Activated CD4-positive, alpha-beta T cell treated with anti-CD3 and anti-CD28 coated beads, Interleukin-2, Interleukin-6, amounts not matched to agents 100 ng/mL and 50 ng/mL, durations not matched to agents 16 hours and 8 hours (primary cell): Measurements from ENCODE around the gene CENPP.
"Not testable (repeated sequence)": the region's sequence is repeated elsewhere in the genome, so short reads cannot be mapped to it uniquely, and the experiment has no call there.

Experiments used
- DNase-seq: peaks from one replicate; pipeline ENCODE4 v3.0.0-alpha.2; 2020

Gene CENPP

DNA sequence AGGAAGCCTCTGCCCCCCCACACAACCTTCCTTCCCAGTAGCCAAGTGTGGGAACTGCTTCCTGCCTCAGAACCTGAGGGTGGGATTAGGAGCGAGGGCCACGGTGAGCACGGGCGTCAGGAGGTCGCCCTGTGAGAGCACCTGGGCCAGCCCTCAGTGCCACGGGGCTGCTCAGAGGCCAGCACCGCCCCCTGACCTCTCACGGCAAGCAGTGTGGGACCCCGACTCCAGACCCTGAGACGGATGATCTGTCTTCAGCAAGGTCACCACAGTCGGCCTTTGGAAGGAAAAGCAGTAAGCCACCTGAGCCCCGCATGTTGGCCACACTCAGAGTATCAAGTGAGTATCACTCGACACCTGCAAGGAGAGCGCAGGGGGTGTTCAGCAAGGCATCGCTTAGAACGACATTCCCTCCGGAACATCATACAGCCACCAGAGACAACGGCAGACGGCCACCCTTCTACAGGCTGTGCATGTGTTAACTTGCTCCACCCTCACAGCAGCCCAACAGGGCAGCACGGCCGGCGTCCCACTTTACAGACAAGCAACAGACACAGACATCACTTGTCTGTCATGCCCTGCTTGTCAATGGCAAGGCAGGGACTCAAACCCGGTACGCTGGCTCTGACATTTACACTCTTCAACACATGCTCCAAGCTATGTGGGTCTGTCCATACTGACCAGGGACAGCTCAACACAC, 294.0 kb downstream of the CENPP start:
- no peak for DNase-seq

- DNase-seq = no peak
These were observed 295.1 kb downstream of the CENPP start for GRCh38 chr9:92620845-92621244.

DNA sequence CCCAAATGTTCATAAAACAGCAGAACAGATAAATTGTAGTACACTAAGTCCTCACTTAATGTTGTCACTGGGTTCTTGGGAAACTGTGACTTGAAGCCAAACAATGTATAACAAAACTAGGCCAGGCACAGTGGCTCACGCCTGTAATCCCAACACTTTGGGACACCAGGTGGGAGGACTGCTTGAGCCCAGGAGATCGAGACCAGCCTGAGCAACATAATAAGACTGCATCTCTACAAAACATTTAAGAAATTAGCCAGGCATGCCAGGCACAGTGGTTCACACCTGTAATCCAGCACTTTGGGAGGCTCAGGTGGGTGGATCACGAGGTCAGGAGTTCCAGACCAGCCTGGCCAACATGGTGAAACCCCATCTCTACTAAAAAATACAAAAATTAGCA, 298.2 kb downstream of the CENPP start:
- DNase-seq = not testable (repeated sequence)

GRCh38 chr9:92626484-92626883, 300.7 kb downstream of the CENPP start:
- DNase-seq = no peak

DNA sequence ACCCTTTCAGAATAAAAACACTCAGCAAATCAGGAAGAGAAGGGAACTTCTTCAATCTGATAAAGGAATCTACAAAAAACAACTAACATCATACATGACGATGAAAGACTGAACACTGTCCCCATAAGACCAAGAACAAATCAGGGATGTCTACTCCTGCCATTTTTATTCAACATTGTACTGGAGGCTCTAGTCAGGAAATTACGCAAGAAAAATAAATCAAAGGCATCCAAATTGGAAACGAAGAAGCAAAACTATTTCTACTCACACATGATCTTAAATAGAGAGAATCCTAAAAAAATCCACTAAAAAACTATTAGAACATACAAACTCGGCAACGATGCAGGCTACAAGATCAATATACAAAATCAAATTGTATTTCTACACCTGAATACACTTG, 301.9 kb downstream of the CENPP start:
- no peak for DNase-seq

DNA sequence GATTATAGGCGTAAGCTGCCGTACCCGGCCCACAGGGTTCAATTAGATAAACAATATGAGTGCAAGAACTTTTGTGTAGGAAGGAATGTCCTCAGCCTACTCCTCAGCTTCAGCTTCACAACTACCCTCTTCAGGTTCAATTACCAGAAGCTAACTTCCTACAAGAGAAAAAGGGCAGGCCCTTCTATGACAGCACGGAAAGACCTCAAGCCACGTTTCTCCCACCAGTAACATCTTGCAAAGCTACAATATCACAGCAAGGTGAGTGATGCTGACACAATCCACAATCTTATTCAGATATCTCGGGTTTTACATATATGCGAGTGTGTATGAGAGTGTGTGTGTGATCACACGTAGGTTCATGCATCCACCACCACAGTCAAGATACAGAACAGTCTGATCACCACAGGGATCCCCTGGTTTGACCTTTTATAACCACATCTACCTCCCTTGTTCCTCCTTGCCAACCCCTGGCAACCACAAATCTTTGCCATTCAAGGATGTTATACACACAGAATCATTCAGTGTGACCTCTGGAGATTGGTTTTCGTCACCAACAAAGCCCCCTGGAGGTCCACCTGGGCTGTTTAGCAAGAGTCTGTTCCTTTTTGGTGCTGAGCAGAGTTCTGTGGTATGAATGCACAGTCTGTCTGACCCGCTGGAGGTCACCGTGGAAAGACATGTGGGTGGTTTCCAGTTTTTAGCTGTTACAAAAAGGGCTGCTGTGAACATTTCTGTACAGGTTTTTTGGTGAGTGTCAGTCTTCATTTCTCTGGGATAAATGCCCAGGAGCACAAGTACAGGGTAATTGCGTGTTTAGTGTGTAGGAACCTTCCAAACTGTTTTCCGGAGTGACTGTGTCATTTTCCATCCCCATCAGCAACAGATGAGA, 305.9 kb downstream of the CENPP start:
- DNase-seq = peak; percentile 10

DNA sequence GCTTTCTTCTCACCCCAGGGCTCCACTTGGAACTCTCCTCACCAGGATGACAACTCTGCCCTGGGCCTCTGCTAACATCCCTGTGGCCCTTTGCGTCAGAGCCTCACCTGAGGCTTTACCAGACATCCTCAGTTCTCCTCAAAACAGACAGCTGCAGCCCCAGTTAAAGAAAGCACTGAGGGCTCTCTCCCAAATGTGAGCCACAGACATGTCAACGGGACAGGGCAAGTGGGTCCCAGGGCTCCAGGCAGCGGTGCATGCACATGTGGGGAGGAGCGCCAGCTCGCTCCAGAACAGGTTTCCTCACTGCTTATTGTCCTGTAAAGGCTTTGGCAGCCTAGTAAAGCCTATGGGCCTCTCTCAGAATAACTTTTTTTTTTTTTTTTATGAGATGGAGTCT, 306.9 kb downstream of the CENPP start:
- DNase-seq = no peak

GRCh38 chr9:92633614-92634278, 308.0 kb downstream of the CENPP start:
- DNase-seq = no peak

DNA sequence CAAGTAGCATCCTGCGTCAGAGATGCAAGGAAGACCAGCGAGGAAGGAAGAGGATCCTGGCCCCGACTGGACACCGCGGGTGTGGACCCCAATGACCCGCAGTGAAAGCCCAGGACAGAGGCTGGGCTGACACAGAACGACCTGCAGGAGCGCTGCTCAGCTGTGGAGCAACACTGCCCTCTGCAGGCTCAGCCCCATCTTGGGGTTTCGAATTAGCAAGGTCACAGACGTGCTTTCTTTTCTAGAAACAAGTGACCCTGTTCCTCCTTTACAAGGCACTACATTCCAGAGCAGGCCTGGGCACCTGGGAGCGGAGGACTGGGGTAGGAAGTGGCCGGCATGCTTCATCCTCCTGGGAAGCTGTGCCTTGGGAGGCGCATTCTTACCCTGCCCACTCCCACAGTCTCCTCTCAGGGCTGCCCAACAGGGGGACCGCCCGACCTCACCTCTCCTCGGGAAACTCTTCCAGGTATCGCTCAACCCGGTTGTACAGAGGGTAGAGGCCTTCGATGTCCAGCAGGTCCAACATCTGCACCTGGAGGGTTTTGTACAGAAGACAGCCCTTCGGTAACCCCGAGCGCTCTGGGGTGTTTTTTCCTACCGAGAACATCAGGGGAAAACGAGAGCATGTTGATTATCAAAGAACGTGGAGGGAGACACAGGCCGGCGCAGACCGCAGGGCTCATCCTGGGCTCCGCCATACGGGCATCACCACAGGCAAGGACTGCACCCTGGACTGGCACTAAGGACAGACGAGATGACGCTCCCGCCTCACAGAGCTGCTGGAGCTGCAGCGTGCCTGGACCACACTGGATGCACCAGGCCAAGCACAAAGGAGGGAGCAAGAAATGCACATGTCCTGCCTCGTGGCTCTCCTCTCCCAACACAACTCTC, 309.2 kb downstream of the CENPP start:
- DNase-seq = peak; percentile 66

- no peak for DNase-seq
These were observed 310.0 kb downstream of the CENPP start for GRCh38 chr9:92635760-92636159.

DNA sequence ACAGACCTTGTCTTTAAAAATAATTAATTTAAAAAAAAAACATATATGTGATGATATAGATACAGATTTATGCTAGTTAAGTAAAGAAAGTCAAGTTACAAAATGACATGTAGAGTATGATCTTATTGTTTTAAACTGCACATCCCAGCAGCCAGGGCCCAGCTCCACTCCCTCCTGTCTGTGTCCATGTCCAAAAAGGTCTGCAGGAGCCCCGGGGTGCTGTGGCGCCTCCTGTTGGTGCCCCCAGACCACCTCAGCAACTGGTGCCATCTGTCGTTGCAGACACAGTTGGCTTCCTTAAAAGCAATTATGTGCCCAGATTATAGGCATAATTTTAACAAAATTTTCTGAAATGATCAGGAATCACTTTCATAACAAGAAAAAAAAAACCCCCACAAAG, 310.9 kb downstream of the CENPP start:
- no peak for DNase-seq

- DNase-seq = no peak
These were observed 311.6 kb downstream of the CENPP start for GRCh38 chr9:92637326-92637725.

GRCh38 chr9:92637886-92638620, 312.3 kb downstream of the CENPP start:
- DNase-seq = no peak

- DNase-seq = no peak
These were observed 312.9 kb downstream of the CENPP start for GRCh38 chr9:92638621-92639101.

- no peak for DNase-seq
These were observed 313.4 kb downstream of the CENPP start for GRCh38 chr9:92639124-92639523.

DNA sequence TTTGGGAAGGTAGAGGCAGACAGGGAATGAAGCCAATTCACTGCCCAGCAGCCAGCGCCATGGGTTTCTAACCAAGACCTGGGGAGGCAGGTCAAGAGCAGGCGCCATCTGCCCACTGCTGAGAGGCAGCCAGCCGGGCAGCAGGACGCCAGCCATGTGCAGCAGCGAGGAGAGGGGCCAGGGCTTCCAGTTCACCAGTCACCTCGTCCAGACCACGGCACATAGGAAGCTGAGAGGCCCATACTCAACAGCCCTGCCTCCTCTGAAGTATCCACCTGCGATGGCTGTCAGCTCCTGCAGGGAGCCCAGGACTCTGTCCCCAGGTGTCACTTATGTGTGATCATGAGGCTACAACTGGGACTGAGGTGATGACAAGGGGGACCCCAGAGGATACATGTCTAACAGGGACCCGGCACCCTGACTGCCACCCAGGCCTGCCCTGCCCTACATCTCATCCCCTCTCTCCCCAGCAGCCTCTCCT, 314.1 kb downstream of the CENPP start:
- DNase-seq = no peak

DNA sequence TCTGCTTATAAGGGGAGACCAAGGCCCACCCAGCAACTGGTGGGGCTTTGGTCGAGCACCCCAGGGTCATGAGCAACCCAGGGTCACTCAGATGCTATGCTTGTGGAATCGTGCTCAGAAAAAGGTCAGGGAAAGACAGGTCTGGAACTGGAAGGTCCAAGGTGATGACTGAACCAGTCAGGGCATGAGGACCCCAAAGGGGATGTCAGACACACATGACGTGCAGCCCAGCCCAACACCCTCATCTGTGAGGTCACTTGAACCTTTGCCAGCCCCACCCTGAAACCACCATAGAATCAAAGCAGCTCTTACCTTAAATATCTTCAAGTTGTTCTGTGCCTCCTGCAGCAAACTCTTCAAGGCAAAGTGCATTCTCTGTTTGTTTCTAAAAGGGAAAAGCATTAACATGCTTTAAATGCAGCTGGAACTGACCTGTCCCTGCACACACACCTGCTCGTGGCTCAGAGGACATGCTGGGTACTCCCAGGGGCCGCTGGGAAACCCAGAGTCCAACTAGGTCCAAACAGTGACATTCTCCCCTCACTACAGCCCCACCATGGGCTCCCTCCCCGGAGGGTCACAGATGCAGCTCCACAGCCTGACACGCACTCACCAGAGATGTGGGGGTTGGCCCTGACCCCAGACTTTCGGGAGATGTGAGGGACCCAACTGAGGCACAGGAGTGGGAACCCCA, 314.8 kb downstream of the CENPP start:
- DNase-seq = no peak

DNA sequence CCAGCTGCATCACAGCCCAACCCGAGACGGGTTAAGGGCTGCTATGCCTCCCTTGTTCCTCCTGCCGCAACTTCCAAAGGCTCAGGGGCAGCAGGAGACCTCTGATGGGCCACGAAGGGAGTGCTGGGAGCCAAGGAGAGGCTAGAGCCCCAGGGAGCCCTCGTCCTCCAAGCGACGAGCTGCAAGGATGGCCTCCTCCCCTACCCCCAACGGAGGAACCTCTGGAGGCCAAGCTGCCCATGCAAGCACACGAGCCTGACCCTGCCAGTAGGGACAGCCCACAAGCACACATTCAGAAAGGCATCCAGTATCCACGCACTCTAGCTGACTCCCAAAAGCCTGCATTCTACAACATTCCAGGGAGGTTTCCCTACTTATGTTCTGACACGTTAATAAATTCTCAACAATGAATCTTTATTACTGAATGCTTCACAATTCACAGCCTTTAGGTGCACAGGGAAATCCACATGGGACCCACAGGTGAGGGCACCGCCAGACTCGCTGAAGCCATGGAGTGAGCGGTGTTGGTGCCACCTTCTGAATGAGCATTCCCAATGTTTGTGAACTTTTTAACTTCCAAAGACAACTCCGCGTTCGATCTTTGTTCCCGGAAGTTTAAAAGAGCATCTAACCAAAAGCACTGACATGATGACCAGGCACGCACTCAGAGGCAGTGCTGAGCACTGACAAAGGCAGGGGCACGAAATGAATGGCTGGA, 315.5 kb downstream of the CENPP start:
- DNase-seq = no peak

DNA sequence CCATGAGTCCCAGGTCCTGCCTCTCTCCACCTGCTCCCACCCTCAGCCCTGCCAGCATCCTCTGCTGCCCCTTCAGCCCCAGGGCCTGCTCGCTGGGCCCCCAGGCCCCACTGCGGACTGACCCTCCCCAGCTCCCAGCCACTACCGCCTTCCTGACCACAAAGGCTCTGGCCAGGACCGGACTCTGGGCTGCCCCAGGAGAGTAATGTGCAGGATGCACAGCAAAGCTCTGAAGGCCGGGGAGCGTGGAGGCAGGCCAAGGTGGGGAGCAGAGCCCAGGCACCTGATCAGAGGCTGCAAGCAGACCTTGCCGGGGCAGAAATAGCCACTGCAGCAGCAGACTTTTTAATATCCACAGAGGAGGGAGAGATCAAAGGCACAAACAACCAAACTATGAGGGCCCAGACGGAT, 316.3 kb downstream of the CENPP start:
- no peak for DNase-seq

DNA sequence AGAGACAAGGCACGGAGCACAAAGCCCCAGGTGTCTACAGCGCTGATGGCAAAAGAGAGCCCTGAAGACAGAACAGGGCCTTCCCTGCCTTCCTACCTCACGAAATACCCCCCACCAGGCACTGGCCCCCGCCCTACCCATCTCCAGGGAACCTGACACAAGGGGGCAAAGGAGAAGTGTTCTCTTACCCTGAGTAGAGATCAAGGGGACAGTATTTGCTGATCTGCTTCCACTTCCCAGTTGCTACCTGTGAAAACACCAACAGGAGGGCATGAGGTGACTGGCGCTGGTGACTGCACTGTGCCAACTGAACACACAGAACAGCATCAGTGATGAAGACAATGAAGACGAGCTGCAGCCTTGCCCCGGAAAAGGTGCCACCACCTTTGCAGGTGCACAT, 316.8 kb downstream of the CENPP start:
- DNase-seq = no peak
